Gastrocnemius medialis (tissue), 4 donors: ENCODE results near the gene GMCL2. TPM values are rescaled to one million over a fixed set of nuclear protein-coding genes. Genes with fewer than 3 reads are reported as not detected.

ENCODE experiments used
- ATAC-seq, 2 donors: fragments of 150-250 bp; one replicate each; pipeline ENCODE4 v1.9.1; 2016
- DNase-seq, 2 donors: peaks; one replicate each; pipeline ENCODE4 v3.0.0-alpha.2; 2019
- H3K27ac ChIP-seq, 4 donors: fragments of 200-600 bp; sonication (generic); 1 replicate in 1 of 4; 2 replicates in 3 of 4; pipeline ENCODE4 v1.5.1; 2016 to 2018; ENCODE audit warnings: mild to moderate bottlenecking in 2 of 4, moderate library complexity in 1 of 4
- H3K27me3 ChIP-seq, 3 donors: fragments of 200-600 bp; sonication (generic) in 2 of 3; 1 replicate in 1 of 3; 2 replicates in 2 of 3; pipeline versions ENCODE4 v1.5.1 to v1.6.0; 2016 to 2019; ENCODE audit warnings: mild to moderate bottlenecking in 1 of 3, moderate library complexity in 1 of 3
- H3K36me3 ChIP-seq, 2 donors: fragments of 200-600 bp; sonication (generic) in 1 of 2; one replicate each; pipeline ENCODE4 v1.5.1; 2017 to 2018
- H3K4me1 ChIP-seq, 2 donors: fragments of 200-600 bp; sonication (generic) in 1 of 2; one replicate each; pipeline ENCODE4 v1.5.1; 2016 to 2017; ENCODE audit warnings: mild to moderate bottlenecking in 2 of 2
- H3K4me3 ChIP-seq, 4 donors: fragments of 200-600 bp; sonication (generic) in 3 of 4; 1 replicate in 1 of 4; 2 replicates in 3 of 4; pipeline ENCODE4 v1.5.1; 2016 to 2019; ENCODE audit warnings: mild to moderate bottlenecking in 2 of 4
- H3K9me3 ChIP-seq, 3 donors: fragments of 200-600 bp; sonication (generic) in 2 of 3; 1 replicate in 1 of 3; 2 replicates in 2 of 3; pipeline ENCODE4 v1.5.1; 2016 to 2019
- CTCF ChIP-seq, 5 experiments: fragments of 450-650 bp in 3 of 5; fragments of 200-600 bp in 2 of 5; sonication (generic) in 2 of 5; IDR thresholded peaks in 4 of 5; conservative IDR thresholded peaks in 1 of 5; 1 replicate in 4 of 5; 2 replicates in 1 of 5; pipeline ENCODE4 v1.5.1; 2016 to 2019; ENCODE audit warnings: antibody characterized with exemption in 5 of 5, mild to moderate bottlenecking in 3 of 5, moderate library complexity in 3 of 5
- POLR2A ChIP-seq, 2 donors: fragments of 450-650 bp; IDR thresholded peaks; one replicate each; pipeline ENCODE4 v1.6.1; 2017; ENCODE audit warnings: antibody characterized with exemption in 2 of 2, mild to moderate bottlenecking in 2 of 2, moderate library complexity in 2 of 2
- in situ Hi-C, 4 donors: fragments of 200-750 bp; cut with MboI; loops; one replicate each; pipeline versions ENCODE4 v1.15.0 to v1.8.0; 2017; ENCODE audit warnings: low sequenced_read_pairs in 4 of 4
- intact Hi-C: fragments of 100-400 bp; cut with DNase I; formaldehyde crosslinking; loops from one replicate; pipeline ENCODE4 v1.15.1; 2023; ENCODE audit warnings: low total_unique reads
- total RNA-seq, 4 donors: library from RNA; depleted of rRNA; stranded (reverse); fragments of >200 nt; gene quantifications; one replicate each; pipeline versions ENCODE4 v1.1.0 to v1.2.3, GENCODE V29; 2016

Gene GMCL2
- total RNA-seq, 4 donors from 2014 or later = not detected

GRCh38 chr5:178223828-178224335 is 36.7 kb upstream of the GMCL2 start:
- in situ Hi-C loops (no loop called here), intact Hi-C loops (no loop called here)
- peak overlapping the region in 2 of 4 donors; percentile 80 to 82 for H3K27ac ChIP-seq
- H3K36me3 ChIP-seq = peaks cover 0 to 62% of the 10 kb centered on the region in 2 donors
- H3K27me3 ChIP-seq = no peaks in the 10 kb centered on the region
- no peak for TF ChIP-seq POLR2A (IDR thresholded peaks at IDR 0.05)
- TF ChIP-seq CTCF (IDR thresholded peaks at IDR 0.05 in 4 of 5, conservative IDR thresholded peaks at IDR 0.05 in 1 of 5) = no peak
- peaks cover 17 to 27% of the 10 kb centered on the region in 2 donors for H3K4me1 ChIP-seq
- H3K9me3 ChIP-seq = no peaks in the 10 kb centered on the region
- no peak overlapping the region for H3K4me3 ChIP-seq
- DNase-seq = no peak
- ATAC-seq = no peak

DNA sequence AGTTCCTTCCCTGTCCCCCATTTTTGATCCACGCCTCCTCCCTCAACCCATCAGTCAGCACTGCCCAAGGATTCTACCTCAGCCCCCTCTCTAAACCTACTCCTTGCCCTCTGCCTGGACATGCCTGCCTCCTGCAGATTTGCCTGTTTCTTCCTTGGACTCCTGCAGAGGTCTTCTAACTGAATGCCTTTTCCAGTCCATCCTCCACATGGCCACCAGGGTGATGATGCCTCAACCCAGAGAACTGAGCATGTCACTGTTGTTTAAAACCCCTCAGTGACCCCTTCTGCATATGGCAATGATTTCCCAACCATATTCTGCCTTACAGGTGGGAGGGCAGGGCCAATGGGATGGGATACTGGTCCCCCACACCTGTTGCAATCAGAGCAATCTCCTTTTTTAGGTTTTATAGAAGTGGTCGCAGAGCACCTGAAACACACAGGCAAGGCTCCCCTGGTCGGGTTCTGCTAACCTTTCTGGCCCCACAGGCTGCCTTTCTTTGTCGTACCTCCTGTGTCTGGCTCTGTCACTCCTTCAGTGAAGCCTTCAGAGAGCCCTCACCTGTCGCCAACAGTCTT is 36.1 kb upstream of the GMCL2 start:
- Histone ChIP-seq H3K4me3 (no peak overlapping the region), H3K9me3 (no peaks in the 10 kb centered on the region), H3K36me3 (peaks cover 0 to 59% of the 10 kb centered on the region in 2 donors), H3K27me3 (no peaks in the 10 kb centered on the region), H3K27ac (peak overlapping the region in 3 of 4 donors; percentile 73 to 82 (median 80)), H3K4me1 (peaks cover 18 to 21% of the 10 kb centered on the region in 2 donors)
- in situ Hi-C loops = no loop called here
- intact Hi-C loops = no loop called here
- no peak for TF ChIP-seq POLR2A (IDR thresholded peaks at IDR 0.05)
- no peak for TF ChIP-seq CTCF (IDR thresholded peaks at IDR 0.05 in 4 of 5, conservative IDR thresholded peaks at IDR 0.05 in 1 of 5)
- DNase-seq = no peak
- no peak for ATAC-seq

DNA sequence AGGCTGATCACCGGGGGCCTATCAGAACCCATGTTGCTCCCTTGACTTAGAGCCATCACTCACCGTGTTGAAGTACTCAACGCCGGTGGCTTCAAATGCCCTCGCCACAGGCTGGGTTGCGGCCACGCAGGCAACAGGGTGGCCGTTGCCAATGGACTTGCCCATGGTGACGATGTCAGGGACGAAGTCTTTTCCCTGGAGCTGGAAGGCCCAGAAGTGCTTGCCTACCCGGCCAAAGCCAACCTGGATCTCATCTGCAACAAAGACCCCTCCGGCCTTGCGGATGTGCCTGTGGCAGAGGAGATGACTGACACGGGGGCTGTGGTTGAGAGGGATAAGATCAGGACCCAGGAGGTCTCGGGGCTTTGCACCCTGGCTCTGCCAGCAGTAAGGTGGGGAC is 35.1 kb upstream of the GMCL2 start:
- H3K4me3 ChIP-seq = no peak overlapping the region
- no peaks in the 10 kb centered on the region for H3K9me3 ChIP-seq
- H3K4me1 ChIP-seq = peaks cover 13 to 17% of the 10 kb centered on the region in 2 donors
- no peak for DNase-seq
- intact Hi-C loops = no loop called here
- peak in 1 of 2 donors; percentile 57 for ATAC-seq
- TF ChIP-seq POLR2A (IDR thresholded peaks at IDR 0.05) = no peak
- TF ChIP-seq CTCF (IDR thresholded peaks at IDR 0.05 in 4 of 5, conservative IDR thresholded peaks at IDR 0.05 in 1 of 5) = no peak
- peak overlapping the region; percentile 68 to 82 (median 76) for H3K27ac ChIP-seq
- H3K27me3 ChIP-seq = no peaks in the 10 kb centered on the region
- peaks cover 0 to 52% of the 10 kb centered on the region in 2 donors for H3K36me3 ChIP-seq
- in situ Hi-C loops = no loop called here

DNA sequence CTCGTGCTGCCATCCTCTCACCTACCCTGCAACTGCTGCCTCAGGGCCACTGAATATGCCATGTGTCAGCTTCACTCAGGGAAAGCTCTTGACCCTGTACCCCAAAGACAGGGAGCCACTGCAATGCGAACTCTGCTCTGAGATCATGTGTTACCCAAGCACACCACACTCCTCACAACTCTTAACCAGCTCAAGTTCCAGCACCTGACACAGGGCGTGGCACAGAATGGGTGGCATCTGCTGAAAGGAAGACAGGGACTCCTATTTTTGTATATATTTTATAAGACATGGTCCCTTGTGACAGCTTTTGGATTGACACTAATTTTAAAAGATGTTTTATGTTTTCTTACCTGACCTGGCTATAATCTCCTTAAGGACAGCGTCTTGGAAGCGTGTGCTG is 34.7 kb upstream of the GMCL2 start:
- no peaks in the 10 kb centered on the region for H3K27me3 ChIP-seq
- H3K36me3 ChIP-seq = peaks cover 0 to 52% of the 10 kb centered on the region in 2 donors
- no peaks in the 10 kb centered on the region for H3K9me3 ChIP-seq
- DNase-seq (peak in 1 of 2 donors; percentile 80), ATAC-seq (peak; percentile 76 to 88)
- in situ Hi-C loops (no loop called here), intact Hi-C loops (no loop called here)
- H3K27ac ChIP-seq = peak overlapping the region; percentile 68 to 82 (median 76)
- no peak overlapping the region for H3K4me3 ChIP-seq
- peaks cover 13 to 17% of the 10 kb centered on the region in 2 donors for H3K4me1 ChIP-seq
- TF ChIP-seq POLR2A (IDR thresholded peaks at IDR 0.05) (no peak), CTCF (IDR thresholded peaks at IDR 0.05 in 4 of 5, conservative IDR thresholded peaks at IDR 0.05 in 1 of 5) (no peak)
